HT1080 (cell line): ENCODE measurements around the gene SSNA1. TPM values are rescaled to one million over a fixed set of nuclear protein-coding genes. Genes with fewer than 3 reads are reported as not detected.

ENCODE experiments used
- DNase-seq: peaks from one replicate; pipeline ENCODE4 v3.0.0-alpha.2; 2015; ENCODE audit warnings: low read depth
- total RNA-seq: library from RNA; depleted of rRNA; stranded (reverse); fragments of >200 nt; shearing (Covaris generic); gene quantifications from 2 replicates; pipeline ENCODE4 v1.2.3, GENCODE V29; 2014

The SSNA1 gene
- total RNA-seq, 1 experiment from 2014 or later, result 101 TPM

DNA sequence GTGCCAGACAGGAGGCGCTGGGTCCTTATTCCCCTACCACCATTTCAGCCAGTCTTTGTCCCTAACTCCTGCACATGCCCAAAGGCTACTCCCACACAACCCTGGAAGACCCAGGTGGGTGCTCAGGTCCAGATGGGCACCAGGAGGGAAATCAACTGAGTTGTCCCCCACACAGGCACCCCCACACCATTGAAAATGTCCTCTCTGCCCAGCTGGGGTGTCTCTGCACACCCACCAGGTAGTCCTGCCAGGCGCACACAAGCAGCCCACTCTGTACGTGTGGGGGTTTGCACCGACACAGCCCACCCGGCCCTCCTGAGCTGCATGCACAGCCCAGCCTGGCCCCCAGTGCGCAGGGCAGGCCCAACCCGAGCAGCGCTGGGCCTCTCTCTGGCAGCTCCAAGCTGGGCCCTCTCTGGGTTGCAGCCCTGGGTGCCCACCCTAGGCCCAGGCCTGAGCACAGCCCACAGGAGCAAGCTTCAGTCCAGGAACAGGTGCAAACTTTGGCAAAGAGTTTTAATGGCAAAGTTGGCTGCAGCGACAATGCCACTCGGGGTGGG is 31.4 kb downstream of the SSNA1 start:
- no peak for DNase-seq

DNA sequence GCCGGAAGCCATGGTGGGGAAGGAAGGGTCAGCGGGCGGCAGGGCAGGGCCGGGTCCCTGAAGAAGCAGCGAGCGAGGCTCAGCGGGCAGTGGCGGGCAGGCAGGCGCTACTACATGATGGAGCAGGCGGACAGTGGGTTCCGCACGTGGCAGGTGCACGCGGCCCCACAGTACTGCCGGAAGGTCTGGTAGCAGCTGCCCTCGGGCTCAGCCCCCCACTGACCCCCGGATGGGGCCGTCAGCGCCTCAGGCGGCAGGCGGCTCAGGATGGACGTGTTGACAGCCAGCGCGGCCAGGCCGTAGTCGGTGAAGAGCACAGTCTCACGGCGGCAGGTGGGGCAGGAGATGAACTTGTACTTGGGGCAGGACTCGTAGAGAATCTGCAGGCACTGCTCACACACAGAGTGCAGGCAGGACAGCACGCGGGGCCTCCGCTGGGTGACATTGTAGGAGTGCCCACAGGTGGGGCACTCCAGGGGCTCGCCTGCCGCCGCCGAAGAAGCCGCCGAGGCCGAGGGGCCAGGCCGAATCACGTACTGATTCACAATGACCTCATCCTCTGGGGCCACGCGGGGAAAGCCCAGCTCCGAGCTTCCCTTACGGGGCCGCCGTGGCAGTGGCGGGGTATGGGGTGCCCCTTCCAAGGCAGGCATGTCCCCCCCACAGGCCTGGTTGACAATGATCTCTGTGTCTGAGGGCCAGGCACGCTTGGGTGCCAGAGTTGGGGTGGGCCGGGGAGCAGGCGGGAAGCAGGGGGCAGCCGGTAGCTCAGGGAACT is 32.0 kb downstream of the SSNA1 start:
- DNase-seq, result no peak

DNA sequence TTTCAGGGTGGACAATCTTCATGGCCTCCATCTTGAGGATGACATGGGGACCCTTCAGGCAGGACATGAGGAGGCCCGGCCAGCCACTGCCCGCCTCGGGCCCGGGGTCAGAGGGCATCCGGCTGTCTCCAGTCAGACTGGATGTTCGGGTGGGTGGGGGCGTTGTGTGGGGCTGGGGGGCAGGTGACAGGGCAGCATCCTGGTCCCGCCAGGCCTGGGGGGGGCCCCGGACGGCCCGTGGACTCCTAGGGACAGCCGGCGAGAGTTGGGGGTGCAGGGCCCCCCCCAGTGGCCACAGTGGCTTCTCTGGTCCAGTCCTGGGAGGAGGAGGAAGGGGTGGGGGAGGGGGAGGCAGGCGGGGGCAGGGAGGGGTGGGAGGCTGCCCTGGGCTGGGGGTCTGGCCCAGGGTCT is 32.6 kb downstream of the SSNA1 start:
- DNase-seq, result no peak

DNA sequence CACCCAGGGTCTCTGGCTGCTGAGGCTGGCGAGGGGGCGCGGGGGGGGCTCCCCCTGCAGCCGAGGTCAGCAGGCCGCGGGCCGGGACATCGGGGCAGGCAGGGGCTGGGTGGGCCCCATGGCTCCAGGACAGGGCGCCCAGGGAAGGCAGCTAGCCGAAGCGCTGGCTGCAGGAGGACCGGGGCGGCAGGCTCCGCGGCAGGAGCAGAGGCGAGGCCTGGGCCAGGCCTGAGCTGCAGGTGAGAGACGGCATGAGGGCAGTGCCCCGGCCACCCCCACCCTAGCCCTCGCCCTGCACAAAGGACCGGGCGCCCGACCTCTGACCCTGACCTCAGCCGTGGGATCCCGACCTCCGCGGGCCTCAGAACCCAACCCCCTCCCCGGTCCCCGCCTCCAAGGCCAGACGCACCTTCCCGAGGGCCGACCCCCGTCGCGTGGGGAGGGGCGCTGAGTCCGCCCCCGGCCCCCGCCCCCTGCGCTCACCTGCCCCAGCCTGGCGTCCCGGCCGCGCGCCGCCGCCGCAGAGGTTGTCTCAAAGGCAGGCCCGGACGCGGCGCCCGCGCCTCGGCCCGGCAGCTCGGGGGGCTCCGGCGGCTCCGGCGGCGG is 33.1 kb downstream of the SSNA1 start:
- no peak for DNase-seq

GRCh38 chr9:137222190-137223077 is 34.0 kb downstream of the SSNA1 start, which contains the start of gene RNF208:
TSS of gene RNF208 (minus strand) at chr9:137222240. CDS start at chr9:137221212, 1,028 bp downstream.
- no peak for DNase-seq

DNA sequence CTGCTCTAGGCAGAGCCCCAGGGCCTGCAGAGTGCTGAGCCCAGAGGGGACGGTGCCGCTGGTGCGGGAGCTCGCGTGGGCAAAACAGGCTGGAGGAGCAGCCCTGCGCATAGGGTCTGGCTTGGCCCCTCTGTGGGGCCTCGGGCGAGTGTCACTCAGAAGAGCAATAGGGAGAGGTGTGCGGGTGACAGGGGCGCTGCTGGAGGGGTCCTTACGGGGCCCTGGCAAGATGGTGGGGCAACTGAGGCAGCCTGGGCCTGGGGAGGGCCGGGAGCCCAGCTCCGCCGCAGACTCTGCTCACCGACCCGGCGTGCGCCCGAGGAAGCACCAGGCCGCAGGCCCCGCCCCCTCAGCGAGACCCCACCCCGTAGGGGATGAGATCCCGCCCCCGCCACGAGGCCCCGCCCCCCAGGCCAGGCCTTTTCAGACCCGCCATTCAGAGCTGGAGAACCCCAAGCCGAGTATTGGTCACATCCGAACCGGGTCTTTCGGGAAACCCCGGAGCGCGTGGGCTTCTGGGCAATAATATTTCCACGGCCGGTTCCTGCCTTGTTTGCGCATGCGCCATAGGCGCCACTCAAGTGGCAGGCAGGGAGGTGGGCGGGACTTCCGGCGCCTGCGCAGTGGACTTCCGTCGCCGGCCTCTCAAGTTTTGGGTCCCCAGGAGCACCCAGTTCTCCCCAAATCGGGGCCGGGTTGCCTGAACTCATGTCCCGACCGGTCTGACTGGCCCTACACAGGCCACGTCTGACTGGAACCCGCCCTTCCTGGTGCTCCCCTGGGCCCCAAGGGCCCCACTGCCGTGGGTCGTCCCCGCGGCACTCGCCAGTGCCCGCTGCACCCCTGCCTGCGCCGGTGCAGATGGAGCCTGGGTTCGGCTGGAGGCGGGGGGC is 34.8 kb downstream of the SSNA1 start:
- DNase-seq, result peak; percentile 96

GRCh38 chr9:137224830-137225694 is 36.6 kb downstream of the SSNA1 start, which contains the start of gene CYSRT1:
TSS of gene CYSRT1 (plus strand) at chr9:137225174. CDS start at chr9:137225622, 448 bp downstream.
- peak; percentile 52 for DNase-seq

- no peak for DNase-seq
Observed at GRCh38 chr9:137225699-137226331, 37.3 kb downstream of the SSNA1 start.

DNA sequence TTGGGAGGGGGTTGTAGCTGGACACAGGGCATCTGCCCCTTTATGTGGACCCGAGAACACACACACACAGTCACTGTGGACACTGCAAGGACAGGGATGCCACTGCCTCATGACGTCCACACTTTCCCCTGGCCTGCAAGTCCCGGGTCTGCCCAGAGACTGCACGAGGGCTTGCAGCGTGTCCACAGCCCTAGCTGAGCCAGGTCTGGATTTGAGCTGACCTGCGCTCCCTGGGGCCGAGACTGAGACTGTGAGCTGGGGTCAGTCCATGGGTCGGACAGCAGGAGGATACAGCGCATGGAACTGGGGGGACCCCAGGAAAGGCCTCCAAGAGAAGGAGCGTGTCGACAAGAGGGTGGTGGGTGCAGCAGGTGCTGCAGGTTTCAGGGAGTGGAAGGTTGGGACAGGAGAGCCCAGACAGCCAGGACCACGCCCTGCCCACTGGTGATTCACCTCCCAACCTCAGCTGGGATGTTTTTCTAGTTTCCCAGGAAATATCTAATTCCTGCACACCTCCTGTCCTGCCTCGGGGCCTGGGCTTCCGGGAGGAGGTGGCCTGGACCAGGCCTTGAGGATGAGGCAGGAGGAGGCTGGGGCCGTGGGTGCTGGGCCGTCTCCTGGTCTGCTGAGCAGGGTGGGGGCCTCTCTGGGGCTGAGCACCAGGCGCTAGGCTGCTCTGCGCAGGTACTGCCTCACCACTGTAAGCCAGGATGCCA is 38.0 kb downstream of the SSNA1 start:
- peak; percentile 81 for DNase-seq

GRCh38 chr9:137227054-137227852 is 38.8 kb downstream of the SSNA1 start, which contains the start of gene RNF224:
TSS of gene RNF224 (plus strand) at chr9:137227502. CDS start at chr9:137228336, 834 bp downstream.
- peak; percentile 75 for DNase-seq

DNA sequence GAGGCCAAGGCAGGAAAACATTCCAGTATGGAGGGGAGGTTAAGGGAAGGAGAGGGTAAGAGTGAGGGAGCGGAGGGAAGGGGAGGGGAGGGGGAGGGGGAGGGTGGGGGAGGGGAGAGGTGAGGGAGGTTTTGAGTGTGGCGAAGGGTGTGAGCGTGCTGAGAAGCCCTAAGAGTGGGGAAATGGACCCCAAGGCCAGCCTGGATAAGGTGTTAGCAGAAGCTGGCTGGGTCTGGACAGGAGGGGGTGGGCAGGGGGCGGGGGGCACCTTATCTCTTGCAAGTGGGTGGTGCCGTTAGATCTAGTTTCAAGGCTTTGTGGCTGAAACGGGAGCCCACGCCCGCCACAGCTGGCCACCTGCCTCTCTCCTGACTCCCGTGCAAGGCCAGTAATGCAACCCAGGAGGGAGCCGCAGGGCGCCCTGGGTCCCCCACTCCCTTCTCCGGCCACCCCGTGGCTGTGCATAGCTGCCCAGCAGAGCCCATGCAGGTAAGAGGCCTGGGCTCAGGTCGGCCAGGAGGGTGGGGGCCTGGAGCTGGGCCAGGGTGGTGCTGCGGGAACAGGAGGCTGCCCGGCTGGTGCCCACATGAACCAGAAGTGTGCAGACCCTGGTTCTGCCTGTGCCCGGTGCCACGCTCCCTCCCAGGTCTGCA is 39.5 kb downstream of the SSNA1 start:
- DNase-seq, result no peak

GRCh38 chr9:137228506-137228967 is 40.1 kb downstream of the SSNA1 start:
- DNase-seq, result no peak

GRCh38 chr9:137228968-137229896 is 40.8 kb downstream of the SSNA1 start:
- no peak for DNase-seq

DNA sequence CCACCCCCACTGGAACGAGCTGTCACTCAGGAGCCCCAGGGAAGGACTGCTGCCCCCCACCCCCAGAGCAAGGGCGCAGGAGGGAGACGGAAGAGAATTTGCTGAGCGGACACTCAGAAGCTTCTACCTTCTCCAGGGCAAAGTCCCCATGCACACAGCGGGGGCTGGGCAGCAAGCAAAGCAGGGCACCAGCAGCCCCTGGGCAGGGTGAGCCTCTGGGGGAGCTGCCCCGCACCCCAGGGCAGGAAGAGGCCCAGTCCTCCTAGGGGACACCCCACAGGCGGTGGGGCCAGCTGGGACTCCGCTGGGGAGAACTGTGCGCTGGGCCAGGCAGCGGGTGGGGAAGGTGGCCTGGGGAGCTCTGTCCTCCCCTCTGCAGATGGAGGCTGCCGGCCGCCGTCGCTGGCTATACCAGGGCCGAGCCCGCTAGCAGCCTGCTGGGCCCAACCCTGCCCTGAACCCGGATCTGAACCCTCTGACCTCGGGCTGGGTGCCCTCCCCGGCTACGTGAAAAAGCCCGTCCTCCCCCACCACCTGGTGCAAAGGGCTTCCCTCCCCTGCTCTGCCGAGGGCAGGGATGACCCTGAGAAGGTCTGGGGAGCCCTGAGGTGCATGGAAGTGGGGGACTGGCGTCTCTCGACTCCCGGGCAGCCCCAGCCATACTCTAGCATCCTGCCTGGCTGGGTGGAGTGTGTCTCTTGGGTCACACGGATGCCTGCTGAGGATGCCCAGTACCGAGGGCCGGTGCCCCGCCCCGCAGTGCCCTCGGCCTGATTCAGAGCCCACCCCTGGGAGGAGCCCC is 41.6 kb downstream of the SSNA1 start:
- DNase-seq, result no peak
